HepG2 (cell line): ENCODE measurements around the gene CEP43. TPM values are rescaled to one million over a fixed set of nuclear protein-coding genes. Genes with fewer than 3 reads are reported as not detected.

Source experiments
- ATF2 ChIP-seq: sonication (generic); formaldehyde crosslinking; IDR thresholded peaks from 2 replicates; pipeline ENCODE4 v1.4.0; 2020; ENCODE audit warnings: missing genetic modification reagents
- MTF1 ChIP-seq: sonication (generic); formaldehyde crosslinking; IDR thresholded peaks from 2 replicates; pipeline ENCODE4 v1.5.0; 2020; ENCODE audit warnings: missing genetic modification reagents
- MTF2 ChIP-seq: sonication (generic); formaldehyde crosslinking; IDR thresholded peaks from 2 replicates; pipeline ENCODE4 v1.5.0; 2020; ENCODE audit warnings: missing genetic modification reagents, borderline replicate concordance
- NKX3-1 ChIP-seq: sonication (generic); formaldehyde crosslinking; IDR thresholded peaks from 2 replicates; pipeline ENCODE4 v1.5.0; 2020; ENCODE audit warnings: missing genetic modification reagents
- NR2F2 ChIP-seq: IDR thresholded peaks from 2 replicates; pipeline ENCODE4 v1.6.1; 2012; ENCODE audit warnings: low read depth, inconsistent platforms, borderline replicate concordance
- PLRG1 ChIP-seq: fragments of 450-650 bp; conservative IDR thresholded peaks from 2 replicates; pipeline ENCODE4 v1.6.1; 2016
- RARA ChIP-seq: IDR thresholded peaks from 2 replicates; pipeline ENCODE4 v1.6.1; 2016; ENCODE audit warnings: missing genetic modification reagents, missing compliant biosample characterization
- RBM22 ChIP-seq: fragments of 200-400 bp; formaldehyde crosslinking; optimal IDR thresholded peaks from 2 replicates; pipeline ENCODE3; 2017; ENCODE audit warnings: mild to moderate bottlenecking, low read length, moderate library complexity
- SMAD1 ChIP-seq: sonication (generic); formaldehyde crosslinking; IDR thresholded peaks from 2 replicates; pipeline ENCODE4 v1.4.0; 2020; ENCODE audit warnings: missing genetic modification reagents, low read depth, mild to moderate bottlenecking, borderline replicate concordance
- SNRNP70 ChIP-seq: fragments of 200-400 bp; formaldehyde crosslinking; IDR thresholded peaks from 2 replicates; pipeline ENCODE4 v1.6.1; 2017; ENCODE audit warnings: mild to moderate bottlenecking, low read depth, low read length, moderate library complexity
- XRCC5 ChIP-seq: fragments of 200-400 bp; formaldehyde crosslinking; optimal IDR thresholded peaks from 2 replicates; pipeline ENCODE3; 2017; ENCODE audit warnings: mild to moderate bottlenecking, low read length
- ZFX ChIP-seq: sonication (generic); formaldehyde crosslinking; IDR thresholded peaks from 2 replicates; pipeline ENCODE4 v1.4.0; 2020; ENCODE audit warnings: mild to moderate bottlenecking, low read depth, missing genetic modification reagents, moderate library complexity
- ZNF354B ChIP-seq: sonication (generic); formaldehyde crosslinking; IDR thresholded peaks from 2 replicates; pipeline ENCODE4 v1.8.0; 2022; ENCODE audit warnings: mild to moderate bottlenecking, missing genetic modification reagents
- ZNF749 ChIP-seq: sonication (generic); formaldehyde crosslinking; IDR thresholded peaks from 2 replicates; pipeline ENCODE4 v1.8.0; 2022; ENCODE audit warnings: mild to moderate bottlenecking, missing genetic modification reagents, moderate library complexity, borderline replicate concordance
- polyA plus RNA-seq, 8 experiments: library from polyadenylated mRNA; depleted of rRNA in 3 of 8; stranded (reverse) in 7 of 8; unstranded in 1 of 8; fragments of >200 nt; fragmentation: Illumina TruSeq in 4 of 8; extraction: Trizol in 4 of 8; gene quantifications; 2 replicates each; pipeline versions ENCODE4 v1.2.1 to v1.2.3, GENCODE V29; 2011 to 2016; ENCODE audit warnings: low read depth in 4 of 8, missing spikeins in 1 of 8, mixed read lengths in 1 of 8; ENCODE audit not compliant: insufficient read depth in 1 of 8
- total RNA-seq, 5 experiments: library from RNA; depleted of rRNA; stranded (reverse); fragments of >200 nt; fragmentation: Illumina TruSeq; extraction: Trizol; gene quantifications; 2 replicates each; pipeline ENCODE4 v1.2.3, GENCODE V29; 2016; ENCODE audit warnings: low read depth in 1 of 5
- TF ChIP-seq, protein P1 (sequence below): sonication (generic); formaldehyde crosslinking; IDR thresholded peaks from 2 replicates; pipeline ENCODE4 v1.9.0; 2021; ENCODE audit warnings: mild to moderate bottlenecking, missing genetic modification reagents
- TF ChIP-seq, protein P2 (sequence below): sonication (generic); formaldehyde crosslinking; IDR thresholded peaks from 2 replicates; pipeline ENCODE4 v1.4.0; 2020; ENCODE audit warnings: mild to moderate bottlenecking, missing genetic modification reagents

The CEP43 gene
- total and polyA plus RNA-seq, 2 of the 13 experiments (the other 11 are each of a cell fraction or from before 2014, with no cell fraction given), result 29.3 to 73.9 TPM

- TF ChIP-seq, protein P1, sequence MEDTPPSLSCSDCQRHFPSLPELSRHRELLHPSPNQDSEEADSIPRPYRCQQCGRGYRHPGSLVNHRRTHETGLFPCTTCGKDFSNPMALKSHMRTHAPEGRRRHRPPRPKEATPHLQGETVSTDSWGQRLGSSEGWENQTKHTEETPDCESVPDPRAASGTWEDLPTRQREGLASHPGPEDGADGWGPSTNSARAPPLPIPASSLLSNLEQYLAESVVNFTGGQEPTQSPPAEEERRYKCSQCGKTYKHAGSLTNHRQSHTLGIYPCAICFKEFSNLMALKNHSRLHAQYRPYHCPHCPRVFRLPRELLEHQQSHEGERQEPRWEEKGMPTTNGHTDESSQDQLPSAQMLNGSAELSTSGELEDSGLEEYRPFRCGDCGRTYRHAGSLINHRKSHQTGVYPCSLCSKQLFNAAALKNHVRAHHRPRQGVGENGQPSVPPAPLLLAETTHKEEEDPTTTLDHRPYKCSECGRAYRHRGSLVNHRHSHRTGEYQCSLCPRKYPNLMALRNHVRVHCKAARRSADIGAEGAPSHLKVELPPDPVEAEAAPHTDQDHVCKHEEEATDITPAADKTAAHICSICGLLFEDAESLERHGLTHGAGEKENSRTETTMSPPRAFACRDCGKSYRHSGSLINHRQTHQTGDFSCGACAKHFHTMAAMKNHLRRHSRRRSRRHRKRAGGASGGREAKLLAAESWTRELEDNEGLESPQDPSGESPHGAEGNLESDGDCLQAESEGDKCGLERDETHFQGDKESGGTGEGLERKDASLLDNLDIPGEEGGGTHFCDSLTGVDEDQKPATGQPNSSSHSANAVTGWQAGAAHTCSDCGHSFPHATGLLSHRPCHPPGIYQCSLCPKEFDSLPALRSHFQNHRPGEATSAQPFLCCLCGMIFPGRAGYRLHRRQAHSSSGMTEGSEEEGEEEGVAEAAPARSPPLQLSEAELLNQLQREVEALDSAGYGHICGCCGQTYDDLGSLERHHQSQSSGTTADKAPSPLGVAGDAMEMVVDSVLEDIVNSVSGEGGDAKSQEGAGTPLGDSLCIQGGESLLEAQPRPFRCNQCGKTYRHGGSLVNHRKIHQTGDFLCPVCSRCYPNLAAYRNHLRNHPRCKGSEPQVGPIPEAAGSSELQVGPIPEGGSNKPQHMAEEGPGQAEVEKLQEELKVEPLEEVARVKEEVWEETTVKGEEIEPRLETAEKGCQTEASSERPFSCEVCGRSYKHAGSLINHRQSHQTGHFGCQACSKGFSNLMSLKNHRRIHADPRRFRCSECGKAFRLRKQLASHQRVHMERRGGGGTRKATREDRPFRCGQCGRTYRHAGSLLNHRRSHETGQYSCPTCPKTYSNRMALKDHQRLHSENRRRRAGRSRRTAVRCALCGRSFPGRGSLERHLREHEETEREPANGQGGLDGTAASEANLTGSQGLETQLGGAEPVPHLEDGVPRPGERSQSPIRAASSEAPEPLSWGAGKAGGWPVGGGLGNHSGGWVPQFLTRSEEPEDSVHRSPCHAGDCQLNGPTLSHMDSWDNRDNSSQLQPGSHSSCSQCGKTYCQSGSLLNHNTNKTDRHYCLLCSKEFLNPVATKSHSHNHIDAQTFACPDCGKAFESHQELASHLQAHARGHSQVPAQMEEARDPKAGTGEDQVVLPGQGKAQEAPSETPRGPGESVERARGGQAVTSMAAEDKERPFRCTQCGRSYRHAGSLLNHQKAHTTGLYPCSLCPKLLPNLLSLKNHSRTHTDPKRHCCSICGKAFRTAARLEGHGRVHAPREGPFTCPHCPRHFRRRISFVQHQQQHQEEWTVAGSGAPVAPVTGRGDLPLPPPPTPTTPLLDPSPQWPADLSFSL (CRISPR knock-in tag), result no peak
- TF ChIP-seq SNRNP70, result no peak
- 0 out of 2 replicates have a peak, but pooled peaks have one; percentile 16 for TF ChIP-seq MTF2 (CRISPR knock-in tag)
- TF ChIP-seq MTF1 (CRISPR knock-in tag), result no peak
- TF ChIP-seq XRCC5, result no peak
- peak; percentile 80; the same call in 1 of the 2 replicates for TF ChIP-seq NR2F2
- TF ChIP-seq, protein P2, sequence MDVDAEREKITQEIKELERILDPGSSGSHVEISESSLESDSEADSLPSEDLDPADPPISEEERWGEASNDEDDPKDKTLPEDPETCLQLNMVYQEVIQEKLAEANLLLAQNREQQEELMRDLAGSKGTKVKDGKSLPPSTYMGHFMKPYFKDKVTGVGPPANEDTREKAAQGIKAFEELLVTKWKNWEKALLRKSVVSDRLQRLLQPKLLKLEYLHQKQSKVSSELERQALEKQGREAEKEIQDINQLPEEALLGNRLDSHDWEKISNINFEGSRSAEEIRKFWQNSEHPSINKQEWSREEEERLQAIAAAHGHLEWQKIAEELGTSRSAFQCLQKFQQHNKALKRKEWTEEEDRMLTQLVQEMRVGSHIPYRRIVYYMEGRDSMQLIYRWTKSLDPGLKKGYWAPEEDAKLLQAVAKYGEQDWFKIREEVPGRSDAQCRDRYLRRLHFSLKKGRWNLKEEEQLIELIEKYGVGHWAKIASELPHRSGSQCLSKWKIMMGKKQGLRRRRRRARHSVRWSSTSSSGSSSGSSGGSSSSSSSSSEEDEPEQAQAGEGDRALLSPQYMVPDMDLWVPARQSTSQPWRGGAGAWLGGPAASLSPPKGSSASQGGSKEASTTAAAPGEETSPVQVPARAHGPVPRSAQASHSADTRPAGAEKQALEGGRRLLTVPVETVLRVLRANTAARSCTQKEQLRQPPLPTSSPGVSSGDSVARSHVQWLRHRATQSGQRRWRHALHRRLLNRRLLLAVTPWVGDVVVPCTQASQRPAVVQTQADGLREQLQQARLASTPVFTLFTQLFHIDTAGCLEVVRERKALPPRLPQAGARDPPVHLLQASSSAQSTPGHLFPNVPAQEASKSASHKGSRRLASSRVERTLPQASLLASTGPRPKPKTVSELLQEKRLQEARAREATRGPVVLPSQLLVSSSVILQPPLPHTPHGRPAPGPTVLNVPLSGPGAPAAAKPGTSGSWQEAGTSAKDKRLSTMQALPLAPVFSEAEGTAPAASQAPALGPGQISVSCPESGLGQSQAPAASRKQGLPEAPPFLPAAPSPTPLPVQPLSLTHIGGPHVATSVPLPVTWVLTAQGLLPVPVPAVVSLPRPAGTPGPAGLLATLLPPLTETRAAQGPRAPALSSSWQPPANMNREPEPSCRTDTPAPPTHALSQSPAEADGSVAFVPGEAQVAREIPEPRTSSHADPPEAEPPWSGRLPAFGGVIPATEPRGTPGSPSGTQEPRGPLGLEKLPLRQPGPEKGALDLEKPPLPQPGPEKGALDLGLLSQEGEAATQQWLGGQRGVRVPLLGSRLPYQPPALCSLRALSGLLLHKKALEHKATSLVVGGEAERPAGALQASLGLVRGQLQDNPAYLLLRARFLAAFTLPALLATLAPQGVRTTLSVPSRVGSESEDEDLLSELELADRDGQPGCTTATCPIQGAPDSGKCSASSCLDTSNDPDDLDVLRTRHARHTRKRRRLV (CRISPR knock-in tag), result no peak
- TF ChIP-seq RBM22, result peak; percentile 14
- TF ChIP-seq NKX3-1 (CRISPR knock-in tag), result peak; percentile 70; the same call in 1 of the 2 replicates
- peak; percentile 94 for TF ChIP-seq RARA (CRISPR knock-in tag)
- no peak for TF ChIP-seq PLRG1
- TF ChIP-seq ZNF749 (CRISPR knock-in tag), result no peak
- no peak; the same call in 1 of the 2 replicates for TF ChIP-seq ZNF354B (CRISPR knock-in tag)
- TF ChIP-seq SMAD1 (CRISPR knock-in tag), result peak; percentile 33; the same call in 1 of the 2 replicates
- peak; percentile 81 for TF ChIP-seq ZFX (CRISPR knock-in tag)
- TF ChIP-seq ATF2 (CRISPR knock-in tag), result 0 out of 2 replicates have a peak, but pooled peaks have one; percentile 16
Observed at GRCh38 chr6:166957087-166957804, 42.0 kb upstream of the CEP43 start (continued).
